Uterus (tissue), 4 donors: ENCODE measurements around the gene EPB41L3. TPM values are rescaled to one million over a fixed set of nuclear protein-coding genes. Genes with fewer than 3 reads are reported as not detected.
"Not testable (repeated sequence)": the region's sequence is repeated elsewhere in the genome, so short reads cannot be mapped to it uniquely, and the experiment has no call there.

ENCODE experiments used
- DNase-seq, 2 donors: peaks; one replicate each; pipeline ENCODE4 v3.0.0-alpha.2; 2019 to 2020
- H3K27ac ChIP-seq, 2 donors: fragments of 200-600 bp; sonication (generic); 1 replicate in 1 of 2; 2 replicates in 1 of 2; pipeline ENCODE4 v1.5.1; 2016 to 2018
- H3K27me3 ChIP-seq, 2 donors: fragments of 200-600 bp; sonication (generic); one replicate each; pipeline ENCODE4 v1.5.1; 2018 to 2019; ENCODE audit warnings: control low read depth in 1 of 2
- H3K36me3 ChIP-seq, 2 donors: fragments of 200-600 bp; sonication (generic); one replicate each; pipeline ENCODE4 v1.5.1; 2019; ENCODE audit warnings: control low read depth in 1 of 2
- H3K4me1 ChIP-seq, 2 donors: fragments of 200-600 bp; sonication (generic); one replicate each; pipeline ENCODE4 v1.5.1; 2018 to 2019; ENCODE audit warnings: control low read depth in 1 of 2
- H3K4me3 ChIP-seq, 2 donors: fragments of 200-600 bp; sonication (generic); 1 replicate in 1 of 2; 2 replicates in 1 of 2; pipeline ENCODE4 v1.5.1; 2018 to 2019; ENCODE audit warnings: mild to moderate bottlenecking in 1 of 2
- H3K9me3 ChIP-seq, 2 donors: fragments of 200-600 bp; sonication (generic); one replicate each; pipeline ENCODE4 v1.5.1; 2019; ENCODE audit warnings: control low read depth in 1 of 2
- CTCF ChIP-seq, 4 experiments: fragments of 200-600 bp in 2 of 4; fragments of 450-650 bp in 2 of 4; sonication (generic) in 2 of 4; IDR thresholded peaks; one replicate each; pipeline ENCODE4 v1.5.1; 2016 to 2019; ENCODE audit warnings: antibody characterized with exemption in 4 of 4, mild to moderate bottlenecking in 2 of 4, moderate library complexity in 1 of 4
- POLR2A ChIP-seq, 2 donors: fragments of 450-650 bp; IDR thresholded peaks; one replicate each; pipeline ENCODE4 v1.6.1; 2016; ENCODE audit warnings: antibody characterized with exemption in 2 of 2, mild to moderate bottlenecking in 1 of 2, moderate library complexity in 1 of 2
- intact Hi-C: fragments of 100-400 bp; cut with DNase I; formaldehyde crosslinking; loops from one replicate; pipeline ENCODE4 v1.15.1; 2023; ENCODE audit warnings: low total_unique reads
- total RNA-seq, 4 donors: library from RNA; depleted of rRNA in 3 of 4; stranded (reverse); fragments of >200 nt in 3 of 4; gene quantifications; one replicate each; pipeline versions ENCODE4 v1.1.0 to v1.2.4, GENCODE V29; 2014 to 2023
- donor health status: DM: yes; HTN: yes; CAD: no.

EPB41L3 gene
- total RNA-seq, 4 donors from 2014 or later = 31.5 to 111 (median 57.1) TPM

- intact Hi-C loops = no loop called here
- Histone ChIP-seq H3K27me3 (no peaks in the 10 kb centered on the region), H3K36me3 (no peaks in the 10 kb centered on the region), H3K9me3 (no peaks in the 10 kb centered on the region), H3K27ac (no peak overlapping the region), H3K4me1 (no peaks in the 10 kb centered on the region), H3K4me3 (no peak overlapping the region)
- DNase-seq = no peak
- TF ChIP-seq POLR2A (IDR thresholded peaks at IDR 0.05) (no peak), CTCF (IDR thresholded peaks at IDR 0.05) (no peak)
These were observed 31.6 kb downstream of the EPB41L3 start for GRCh38 chr18:5512176-5512575.

DNA sequence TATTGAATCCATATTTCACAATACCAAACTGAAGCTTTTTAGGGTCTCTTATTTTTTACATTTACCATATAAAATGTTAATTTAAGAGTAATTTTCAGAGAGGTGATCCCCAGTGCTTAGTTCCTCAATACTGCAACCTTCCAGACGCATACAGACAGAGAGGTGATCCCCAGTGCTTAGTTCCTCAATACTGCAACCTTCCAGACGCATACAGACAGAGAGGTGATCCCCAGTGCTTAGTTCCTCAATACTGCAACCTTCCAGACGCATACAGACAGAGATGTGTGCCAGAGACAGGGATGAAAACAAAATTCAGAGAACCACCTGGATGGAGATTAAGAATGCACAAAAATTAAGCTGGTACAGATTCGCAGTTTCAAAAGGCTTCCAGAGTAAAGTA, 32.3 kb downstream of the EPB41L3 start:
- intact Hi-C loops, H3K27ac ChIP-seq: not testable (repeated sequence)

DNA sequence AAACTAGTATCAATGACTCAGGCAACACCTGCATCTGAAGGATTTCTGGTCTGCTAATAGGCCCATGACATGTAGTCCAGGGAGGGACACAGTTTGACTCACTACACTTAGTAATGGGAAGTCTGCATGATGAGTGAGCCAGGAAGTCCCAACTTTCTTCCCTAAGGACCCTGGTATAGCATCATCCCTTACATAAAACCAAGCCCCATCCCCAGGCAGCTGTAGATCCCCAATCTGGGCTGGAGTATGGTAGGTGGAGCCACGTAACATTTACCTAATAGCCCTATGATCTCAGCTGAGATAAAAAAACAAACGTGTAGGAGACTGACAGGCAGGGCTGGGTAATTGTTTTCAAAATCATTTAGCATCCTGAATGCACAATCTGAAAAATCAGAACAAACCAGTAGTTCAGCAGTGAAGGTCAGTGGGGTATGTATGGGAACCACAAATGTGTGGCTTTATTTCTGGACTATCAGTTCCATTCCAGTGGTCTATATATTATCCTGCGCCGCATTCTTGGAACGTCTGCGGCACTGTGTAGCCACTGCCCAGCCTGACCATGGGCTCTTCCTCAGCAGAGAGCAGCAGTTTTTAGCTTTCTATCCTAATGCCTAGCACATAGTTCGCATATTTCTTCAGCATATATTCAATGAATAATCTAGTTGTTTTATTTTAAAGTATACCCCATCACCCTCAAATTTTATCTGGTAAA, 33.5 kb downstream of the EPB41L3 start:
- Histone ChIP-seq H3K9me3 (no peaks in the 10 kb centered on the region), H3K27me3 (no peaks in the 10 kb centered on the region), H3K36me3 (no peaks in the 10 kb centered on the region), H3K27ac (no peak overlapping the region), H3K4me3 (no peak overlapping the region), H3K4me1 (no peaks in the 10 kb centered on the region)
- DNase-seq = no peak
- intact Hi-C loops = no loop called here
- no peak for TF ChIP-seq POLR2A (IDR thresholded peaks at IDR 0.05)
- TF ChIP-seq CTCF (IDR thresholded peaks at IDR 0.05) = no peak

More for the DNA sequence above, 32.3 kb downstream of the EPB41L3 start:
- DNase-seq, H3K4me1 ChIP-seq, H3K27me3 ChIP-seq, H3K9me3 ChIP-seq, H3K36me3 ChIP-seq, H3K4me3 ChIP-seq: not testable (repeated sequence)

- no peaks in the 10 kb centered on the region for H3K27me3 ChIP-seq
- no peak for TF ChIP-seq POLR2A (IDR thresholded peaks at IDR 0.05)
- TF ChIP-seq CTCF (IDR thresholded peaks at IDR 0.05) = no peak
- H3K4me1 ChIP-seq = no peaks in the 10 kb centered on the region
- no peak for DNase-seq
- no peaks in the 10 kb centered on the region for H3K36me3 ChIP-seq
- intact Hi-C loops = no loop called here
- H3K9me3 ChIP-seq = no peaks in the 10 kb centered on the region
- no peak overlapping the region for H3K4me3 ChIP-seq
- no peak overlapping the region for H3K27ac ChIP-seq
These were observed 35.0 kb downstream of the EPB41L3 start for GRCh38 chr18:5508821-5509220.

DNA sequence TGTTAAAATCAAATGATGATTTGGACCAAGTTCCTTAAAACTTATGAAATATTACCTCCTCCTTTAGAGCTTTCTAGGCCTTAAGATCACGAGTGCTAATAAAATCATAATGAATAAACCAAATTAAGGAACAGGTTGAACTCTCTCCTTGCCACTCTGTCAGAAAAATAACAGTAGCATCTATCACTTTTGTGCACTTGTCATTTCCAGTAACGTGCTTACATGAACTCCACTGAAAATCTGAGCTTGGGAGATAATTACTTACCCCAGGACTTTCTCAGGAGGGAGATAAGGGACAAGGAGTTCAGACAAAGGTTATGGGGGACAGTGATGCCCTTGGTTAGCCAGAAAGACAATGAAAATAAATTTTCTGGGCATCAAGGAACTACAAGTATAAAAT, 36.0 kb downstream of the EPB41L3 start:
- H3K4me3 ChIP-seq = no peak overlapping the region
- no peak for DNase-seq
- intact Hi-C loops = no loop called here
- no peak overlapping the region for H3K27ac ChIP-seq
- TF ChIP-seq CTCF (IDR thresholded peaks at IDR 0.05) = no peak
- no peak for TF ChIP-seq POLR2A (IDR thresholded peaks at IDR 0.05)
- no peaks in the 10 kb centered on the region for H3K4me1 ChIP-seq
- no peaks in the 10 kb centered on the region for H3K9me3 ChIP-seq
- H3K27me3 ChIP-seq = no peaks in the 10 kb centered on the region
- H3K36me3 ChIP-seq = no peaks in the 10 kb centered on the region

DNA sequence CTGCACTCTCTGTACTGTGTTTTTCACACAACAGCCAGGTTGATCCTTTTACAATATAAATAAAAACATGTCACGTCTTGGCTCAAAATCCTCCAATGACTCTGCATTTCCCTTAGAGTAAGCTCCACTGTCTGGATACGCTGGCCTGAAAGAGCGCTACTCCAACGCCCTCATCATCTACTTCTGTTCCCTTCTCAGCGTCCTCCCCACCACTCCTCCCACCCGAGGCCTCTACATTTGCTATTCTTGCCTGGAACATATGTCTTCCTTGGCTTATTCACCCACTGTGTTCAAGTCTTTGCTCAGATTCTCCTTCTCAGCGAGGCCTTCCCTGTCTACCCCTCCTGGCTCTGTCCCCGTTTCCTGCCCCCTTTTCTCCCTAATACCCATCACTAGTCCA, 37.6 kb downstream of the EPB41L3 start:
- Histone ChIP-seq H3K27ac (no peak overlapping the region), H3K4me3 (no peak overlapping the region), H3K27me3 (no peaks in the 10 kb centered on the region), H3K9me3 (no peaks in the 10 kb centered on the region), H3K36me3 (no peaks in the 10 kb centered on the region), H3K4me1 (no peaks in the 10 kb centered on the region)
- TF ChIP-seq CTCF (IDR thresholded peaks at IDR 0.05) (no peak), POLR2A (IDR thresholded peaks at IDR 0.05) (no peak)
- DNase-seq = no peak
- intact Hi-C loops = no loop called here
